ENCODE results near the gene MMP26.
"Not testable (repeated sequence)": the region's sequence is repeated elsewhere in the genome, so short reads cannot be mapped to it uniquely, and the experiment has no call there.

MMP26 gene

GRCh38 chr11:4722616-4723534 lies 18.3 kb downstream of the MMP26 start:
- DNase-seq (ENCODE audit: low read depth in 2 of 2): not testable (repeated sequence)

- no peak for DNase-seq (ENCODE audit: low read depth in 2 of 2)
These were observed 22.6 kb downstream of the MMP26 start for GRCh38 chr11:4727171-4727570.

GRCh38 chr11:4740735-4741134 lies 36.2 kb downstream of the MMP26 start:
- DNase-seq (ENCODE audit: low read depth in 2 of 2): no peak

GRCh38 chr11:4748438-4748837 lies 43.9 kb downstream of the MMP26 start:
- no peak for DNase-seq (ENCODE audit: low read depth in 2 of 2)

- no peak for DNase-seq (ENCODE audit: low read depth in 2 of 2)
These were observed 46.6 kb downstream of the MMP26 start for GRCh38 chr11:4751201-4751600.
